Activated T-cell treated with anti-CD3 and anti-CD28 coated beads, Interleukin-2, amount 50 U/mL, for 1 hour (primary cell): ENCODE data around the gene POLR2J2.
"Not testable (repeated sequence)": the region's sequence is repeated elsewhere in the genome, so short reads cannot be mapped to it uniquely, and the experiment has no call there.

Experiments used
- DNase-seq: peaks from one replicate; pipeline ENCODE4 v3.0.0-alpha.2; 2020

POLR2J2 gene

DNA sequence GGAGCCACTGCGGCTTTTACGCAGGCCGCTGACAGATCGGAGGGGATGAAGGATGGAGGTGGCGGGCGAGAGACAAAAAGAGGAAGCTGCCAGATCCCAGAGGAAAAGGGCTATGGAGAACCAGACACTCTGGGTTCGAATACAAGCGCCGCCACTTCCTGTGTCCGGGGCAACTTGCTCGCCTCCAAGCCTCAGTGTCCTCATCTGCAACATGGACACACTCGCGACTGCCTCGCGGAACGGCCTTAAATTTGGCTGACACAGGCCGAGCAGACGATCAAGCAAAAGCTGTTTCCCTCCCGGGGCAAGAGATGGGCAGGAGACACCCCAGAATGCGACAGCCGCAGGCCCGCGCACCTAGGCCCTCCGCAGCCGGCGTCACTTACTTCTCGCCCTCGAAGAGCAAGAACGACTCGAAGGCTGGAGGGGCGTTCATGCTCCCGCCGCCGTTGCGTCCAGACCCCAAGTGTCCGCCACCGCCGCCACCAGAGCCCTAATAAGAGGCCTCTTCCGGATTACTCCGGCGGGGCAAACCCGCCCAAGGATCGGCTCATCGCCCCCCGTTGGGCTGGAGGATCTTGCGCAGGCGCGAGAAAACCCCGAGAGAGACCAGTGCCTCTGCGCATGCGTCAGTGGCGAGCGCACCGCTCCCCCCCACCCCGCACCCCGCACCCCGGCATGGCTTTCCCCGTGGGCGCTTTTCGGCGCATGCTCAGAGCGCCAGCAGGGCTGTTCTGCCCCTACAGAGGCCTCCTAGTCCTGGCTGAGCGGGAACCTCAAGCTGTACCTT lies at the start of gene POLR2J2:
TSS of gene POLR2J2 (minus strand) at position 498 of the 790 bp plus-strand sequence. CDS start at position 436, 62 bp downstream.
- DNase-seq = not testable (repeated sequence)

- DNase-seq = not testable (repeated sequence)
These were observed 47.0 kb upstream of the POLR2J2 start for GRCh38 chr7:102718491-102718890.

GRCh38 chr7:102715718-102716117 lies 44.3 kb upstream of the POLR2J2 start:
- DNase-seq = not testable (repeated sequence)

DNA sequence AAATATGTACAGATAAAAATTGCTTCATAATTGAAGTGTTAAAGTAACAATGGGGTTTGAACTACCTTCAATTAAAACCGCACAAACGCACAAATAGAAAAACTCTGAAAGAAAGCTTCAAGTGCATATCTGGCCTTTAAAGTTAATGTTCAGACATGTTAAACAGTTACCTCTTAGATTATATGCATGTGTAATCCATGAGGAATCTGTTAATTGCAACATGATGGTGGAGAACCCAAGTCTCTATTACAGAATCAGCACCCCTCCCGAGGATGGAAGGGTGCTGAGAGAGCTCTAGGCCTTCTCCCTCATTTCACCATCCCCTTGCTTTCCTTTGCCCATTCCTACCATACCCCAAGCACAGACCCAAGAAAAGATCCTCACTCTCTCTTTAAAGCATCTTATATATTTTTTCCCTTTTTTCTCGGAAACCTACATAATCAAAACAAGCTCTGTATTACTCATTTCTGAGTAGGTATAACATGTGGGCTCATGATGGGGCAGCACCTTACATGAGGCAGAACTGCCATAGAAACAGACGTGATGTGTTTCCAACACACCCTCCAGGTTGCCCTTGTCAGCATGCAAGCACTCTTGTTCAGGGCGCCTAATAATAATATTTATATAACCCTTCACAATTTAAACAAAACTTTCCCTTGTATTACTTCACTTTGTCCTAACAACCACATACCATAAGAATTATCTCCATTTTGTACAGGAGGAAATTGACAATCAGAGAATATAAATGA lies 43.5 kb upstream of the POLR2J2 start:
- not testable (repeated sequence) for DNase-seq

- DNase-seq = not testable (repeated sequence)
These were observed 42.2 kb upstream of the POLR2J2 start for GRCh38 chr7:102713691-102714080.

- DNase-seq = not testable (repeated sequence)
These were observed 41.7 kb upstream of the POLR2J2 start for GRCh38 chr7:102713011-102713690.

DNA sequence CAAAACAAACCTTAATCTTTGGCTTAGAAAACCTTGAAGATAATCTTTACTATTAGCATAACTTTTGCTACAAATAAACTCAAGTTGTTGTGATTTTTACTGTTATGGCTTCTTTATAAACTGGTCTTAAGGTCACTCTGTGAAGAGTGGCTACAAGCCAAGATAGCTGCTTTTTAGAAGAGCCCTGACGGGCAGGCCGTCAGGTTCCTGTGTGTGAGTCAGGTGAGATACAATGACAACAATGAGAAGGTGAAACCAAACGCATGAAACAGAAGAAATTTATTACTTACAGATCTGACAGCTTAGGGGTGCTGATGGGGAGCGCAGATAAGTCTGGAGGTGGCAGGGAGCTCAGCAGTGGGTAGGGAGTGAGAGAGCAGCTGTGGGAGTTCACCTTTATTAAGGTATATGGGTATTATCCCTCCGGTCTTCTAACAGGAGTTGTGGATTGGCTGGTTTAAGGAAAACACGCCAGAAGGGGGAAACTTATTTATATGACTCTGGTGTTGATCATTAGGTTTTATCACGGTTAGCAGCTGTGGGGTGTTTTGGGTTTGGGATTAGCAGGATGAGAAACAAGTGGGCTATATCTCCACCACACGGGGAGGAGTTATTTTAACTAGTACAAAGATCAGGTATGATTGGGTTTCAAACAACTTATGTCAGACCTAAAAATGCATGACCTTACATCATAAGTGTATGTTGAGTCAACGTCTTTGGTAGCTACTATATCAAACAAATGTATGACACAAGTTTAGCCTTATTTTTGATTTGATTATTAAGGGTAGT lies 27.7 kb upstream of the POLR2J2 start:
- DNase-seq = not testable (repeated sequence)

DNA sequence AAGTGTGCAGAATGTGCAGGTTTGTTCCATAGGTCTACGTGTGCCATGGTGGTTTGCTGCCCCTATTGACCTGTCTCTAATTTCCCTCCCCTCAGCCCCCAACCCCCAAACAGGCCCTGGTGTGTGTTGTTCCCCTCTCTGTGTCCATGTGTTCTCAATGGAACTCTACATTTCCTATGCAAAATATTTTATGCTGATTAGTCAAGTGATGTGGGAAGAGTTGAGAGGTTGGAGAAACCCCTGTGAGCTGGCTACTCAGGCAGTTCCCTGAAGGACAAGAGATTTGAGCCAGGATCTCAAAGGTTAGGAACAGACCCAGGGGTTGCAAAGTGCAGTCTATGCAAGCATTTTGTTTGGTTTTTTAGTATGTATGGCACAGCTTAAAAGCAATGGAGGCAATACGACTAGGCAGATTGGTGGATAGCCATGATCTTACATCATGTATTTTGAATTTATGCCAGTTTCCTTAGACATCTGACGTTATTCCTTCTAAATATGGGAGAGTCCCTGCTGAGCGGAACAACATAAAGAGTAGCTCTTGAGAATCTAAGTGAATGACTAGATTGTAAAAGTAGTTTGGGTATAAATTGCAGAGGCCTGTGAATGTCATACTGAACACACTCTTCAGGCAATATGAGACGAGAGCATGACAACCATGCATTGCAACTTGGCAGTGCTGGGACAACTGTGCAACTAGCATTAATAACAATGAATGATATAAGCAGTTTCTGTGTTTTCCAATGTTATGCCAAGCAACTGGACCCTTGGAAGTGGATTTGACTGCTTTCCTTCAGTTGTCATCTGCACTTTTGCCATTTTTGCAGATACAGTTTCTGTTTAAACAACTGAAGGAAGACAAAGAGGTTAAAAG lies 26.4 kb upstream of the POLR2J2 start:
- DNase-seq = not testable (repeated sequence)

GRCh38 chr7:102696009-102696408 lies 24.5 kb upstream of the POLR2J2 start:
- DNase-seq = not testable (repeated sequence)

DNA sequence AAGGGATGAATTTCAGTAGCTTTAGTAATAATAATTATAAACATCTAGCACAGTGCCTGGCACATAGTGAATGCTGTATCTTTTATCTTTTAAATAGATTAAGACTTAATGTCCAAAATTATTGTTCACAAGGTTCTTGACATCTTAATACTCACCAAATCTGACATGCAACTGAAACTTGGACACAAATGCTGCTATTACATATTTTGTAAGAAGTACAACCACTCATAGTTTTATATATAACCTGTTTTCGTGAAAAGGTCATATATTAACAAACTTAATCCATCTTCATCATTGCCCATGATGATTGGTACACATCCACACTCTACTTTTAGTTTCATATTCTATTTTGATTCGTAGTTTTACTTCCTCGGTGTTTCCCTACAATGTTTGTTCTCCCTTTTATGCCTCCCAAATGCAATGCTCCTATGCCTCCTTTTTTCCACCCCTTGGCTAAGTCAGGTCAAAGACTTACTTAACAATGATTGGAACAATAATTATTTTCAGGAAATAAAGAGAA lies 23.6 kb upstream of the POLR2J2 start:
- not testable (repeated sequence) for DNase-seq

DNA sequence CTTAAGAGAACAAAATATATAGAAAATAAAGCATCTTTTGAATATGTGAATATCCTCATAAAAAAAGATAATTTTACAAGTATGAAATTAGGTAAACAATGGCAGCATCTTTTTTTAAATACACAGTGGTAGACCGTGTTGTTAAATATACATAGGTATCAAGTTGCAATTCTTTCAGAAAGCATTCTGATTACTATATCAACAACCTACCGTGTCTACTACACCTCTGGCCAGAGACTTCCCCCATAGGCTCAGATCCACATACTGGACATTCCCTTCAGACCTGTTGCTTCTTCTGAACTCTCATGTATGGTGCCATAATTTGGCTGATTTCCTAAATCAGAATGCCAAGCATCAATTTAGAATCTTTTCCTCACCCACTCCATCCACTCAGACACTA lies 22.5 kb upstream of the POLR2J2 start:
- not testable (repeated sequence) for DNase-seq

GRCh38 chr7:102690602-102691001 lies 19.1 kb upstream of the POLR2J2 start:
- not testable (repeated sequence) for DNase-seq

DNA sequence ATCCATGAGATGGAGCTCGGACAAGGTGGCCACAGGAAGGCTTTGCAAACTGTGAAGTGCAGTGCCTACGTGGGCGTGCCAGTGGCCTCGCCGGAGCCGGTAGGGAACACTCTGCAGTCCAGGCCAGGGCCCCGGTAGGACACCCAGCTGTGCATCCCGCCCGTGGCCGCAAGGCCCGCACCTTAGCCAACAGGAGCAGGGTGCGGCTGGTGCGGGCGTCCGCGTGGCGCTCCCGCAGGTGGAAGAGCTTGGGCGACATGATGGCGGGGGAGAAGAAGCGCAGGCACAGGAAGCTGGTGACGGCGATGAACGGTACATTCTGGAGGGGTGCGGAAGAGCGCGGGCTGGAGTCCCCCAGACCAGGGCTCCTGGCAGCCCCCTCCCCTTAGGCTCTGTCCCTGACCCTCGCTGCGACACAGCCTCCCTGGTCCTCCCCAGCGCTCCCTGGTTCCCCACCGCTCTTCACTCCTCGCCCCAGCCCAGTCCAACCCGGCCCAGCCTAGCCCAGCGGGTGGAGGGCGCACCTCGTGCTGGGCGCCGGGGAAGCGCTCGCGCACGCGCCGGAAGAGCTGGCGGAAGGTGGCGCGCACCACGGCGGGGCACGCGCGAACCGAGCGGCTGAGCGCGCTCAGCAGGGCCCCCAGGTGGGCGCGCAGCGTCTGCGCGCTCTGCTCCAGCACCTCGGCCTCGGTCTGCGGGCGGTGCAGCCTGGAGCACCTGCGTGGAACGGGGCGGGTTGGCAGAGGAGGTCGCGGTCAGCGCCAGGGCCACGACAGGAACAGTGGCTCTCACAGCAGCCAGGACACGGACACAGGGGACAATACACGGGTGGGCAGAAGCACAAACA lies 18.2 kb upstream of the POLR2J2 start:
- DNase-seq = not testable (repeated sequence)

DNA sequence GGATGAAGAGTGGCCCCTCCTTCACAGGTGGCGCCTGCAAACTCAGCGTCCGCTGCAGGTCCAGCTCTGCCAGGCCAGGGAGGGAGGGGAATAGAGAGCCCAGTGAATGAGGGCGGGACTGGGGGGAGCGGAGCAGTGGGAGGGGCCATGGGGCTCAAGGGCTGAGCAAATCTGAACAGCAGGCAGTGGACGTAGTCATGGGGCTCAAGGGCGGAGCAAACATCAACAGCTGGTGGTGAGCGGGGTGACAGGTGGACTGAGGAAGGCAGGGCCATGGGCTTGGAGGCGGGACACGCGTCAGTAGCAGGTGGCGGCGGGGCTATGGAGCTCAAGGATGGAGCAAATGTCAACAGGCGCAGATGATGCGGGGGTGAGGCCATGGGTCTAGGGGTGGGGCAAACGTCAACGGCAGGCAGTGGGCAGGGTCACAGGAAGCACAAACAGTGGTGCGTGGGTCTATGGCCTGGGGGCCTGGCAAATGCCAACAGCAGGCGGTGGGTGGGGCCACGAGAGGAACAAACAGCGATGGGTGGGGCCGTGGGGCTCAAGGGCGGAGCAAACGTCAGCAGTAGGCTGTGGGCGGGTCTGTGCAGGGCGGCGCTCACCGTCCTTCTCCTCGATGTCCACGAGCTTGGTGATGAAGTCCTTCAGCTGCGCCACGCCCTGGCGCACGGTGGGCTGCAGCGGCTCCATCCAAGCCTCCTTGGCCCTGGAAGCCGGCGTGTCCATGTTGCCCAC lies 17.0 kb upstream of the POLR2J2 start:
- not testable (repeated sequence) for DNase-seq

DNA sequence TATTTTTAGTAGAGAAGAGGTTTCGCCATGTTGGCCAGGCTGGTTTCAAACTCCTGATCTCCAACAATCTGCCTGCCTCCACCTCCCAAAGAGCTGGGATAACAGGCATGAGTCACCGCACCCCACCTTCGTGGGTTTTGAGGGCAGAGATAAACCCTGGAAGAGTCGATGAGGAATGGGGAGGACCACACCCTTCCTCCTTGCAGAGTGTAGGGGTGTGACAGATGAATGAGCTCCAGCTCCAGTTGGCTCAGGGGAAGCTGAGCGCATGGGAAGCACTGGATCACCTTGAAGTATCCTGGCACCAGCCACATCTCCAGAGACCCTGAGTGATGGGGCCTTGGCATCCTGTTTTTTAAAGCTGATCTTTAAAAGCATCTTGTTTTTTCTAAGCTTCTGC lies 11.1 kb upstream of the POLR2J2 start:
- not testable (repeated sequence) for DNase-seq

DNA sequence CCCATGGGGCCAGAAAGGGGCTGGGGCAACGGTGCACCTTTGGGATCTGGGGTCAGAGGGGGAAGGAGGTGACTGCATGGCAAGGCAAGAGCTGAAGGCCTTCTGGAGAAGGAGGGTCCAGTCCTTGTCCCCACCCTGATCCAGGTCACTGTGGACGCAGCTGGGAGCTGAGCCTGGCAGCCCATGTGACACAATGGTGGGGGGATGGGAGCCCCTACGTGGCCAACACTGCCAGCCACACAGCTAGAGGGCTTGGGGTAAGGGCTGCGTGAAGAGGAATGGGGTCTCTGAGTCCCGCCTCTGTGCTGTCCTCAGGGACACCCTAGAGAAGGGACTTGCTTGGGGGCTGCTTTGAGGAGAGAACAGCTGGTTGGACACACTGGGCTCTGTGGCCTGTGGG lies 9.3 kb upstream of the POLR2J2 start:
- not testable (repeated sequence) for DNase-seq

- not testable (repeated sequence) for DNase-seq
These were observed 4.1 kb upstream of the POLR2J2 start for GRCh38 chr7:102675545-102675944.

DNA sequence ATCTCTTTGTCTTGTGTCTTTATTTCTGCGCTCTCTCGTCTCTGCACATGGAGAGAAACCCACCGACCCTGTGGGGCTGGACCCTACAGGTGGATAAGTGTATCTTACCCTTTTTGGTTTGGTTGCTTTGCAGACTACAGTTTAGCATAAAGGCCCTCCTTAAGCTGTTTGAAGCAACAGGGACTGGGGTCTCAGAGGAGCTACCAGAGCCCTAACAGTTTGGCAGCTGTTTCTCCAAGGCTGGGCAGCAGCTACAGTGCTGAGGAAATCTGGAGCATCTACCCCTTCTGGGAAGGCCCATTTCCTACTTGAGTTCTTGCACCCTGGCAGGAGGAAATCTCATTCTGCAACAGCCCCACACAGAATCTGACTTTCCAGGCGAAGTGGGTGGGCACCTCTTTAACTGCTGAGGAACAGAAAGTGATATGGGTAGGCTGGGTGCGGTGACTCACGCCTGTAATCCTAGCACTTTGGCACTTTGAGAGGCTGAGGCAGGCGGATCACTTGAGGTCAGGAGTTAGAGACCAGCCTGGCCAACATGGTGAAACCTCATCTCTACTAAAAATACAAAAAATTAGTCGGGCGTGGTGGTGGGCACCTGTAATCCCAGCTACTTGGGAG lies 2.1 kb upstream of the POLR2J2 start:
- DNase-seq = not testable (repeated sequence)

DNA sequence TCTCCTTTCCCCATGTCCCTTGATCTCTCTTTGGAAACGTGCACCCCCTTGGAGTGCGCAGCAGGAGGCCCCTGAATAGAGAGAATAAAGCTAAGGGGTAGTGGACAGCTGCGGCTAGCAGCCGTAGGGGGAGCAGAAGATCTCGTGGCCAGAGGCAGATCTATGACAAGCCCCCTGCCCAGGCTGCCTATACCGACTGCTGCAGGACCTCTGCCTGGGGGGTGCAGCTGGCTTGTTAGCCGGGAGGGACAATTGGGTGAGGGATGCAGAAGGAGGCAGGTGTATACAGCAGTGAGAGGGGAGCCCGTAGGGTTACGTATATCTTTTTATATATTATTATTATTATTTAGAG lies 469 bp upstream of the POLR2J2 start:
- DNase-seq = not testable (repeated sequence)
